ENCODE measurements around the gene PLCG2.

The PLCG2 gene

GRCh38 chr16:82010649-82011048, 231.6 kb downstream of the PLCG2 start:
- peak overlapping the region; percentile 33 for H3K27ac ChIP-seq

GRCh38 chr16:82011199-82011641, 232.1 kb downstream of the PLCG2 start, which contains the start of gene SDR42E1:
SDR42E1 (minus strand) TSS chr16:82011470; CDS start chr16:82000858, 10,612 bp downstream.
- no peak for DNase-seq (ENCODE audit: low read depth, low spot score)
- peak within 1 kb of the TSS; percentile 33 for H3K27ac ChIP-seq

More at GRCh38 chr16:82010649-82011048, 231.6 kb downstream of the PLCG2 start:
- DNase-seq (ENCODE audit: low read depth, low spot score), result no peak

All from epithelial cell of prostate (primary cell).